ENCODE results near the gene CGN.

- TF ChIP-seq POLR2A (IDR thresholded peaks at IDR 0.05), result no peak
- no peak for TF ChIP-seq CTCF (IDR thresholded peaks at IDR 0.05)
Observed at GRCh38 chr1:151584278-151584677, 73.1 kb downstream of the CGN start.

Data from right lobe of liver (tissue), 4 donors.